Measurements from ENCODE around the gene DHCR7.

The DHCR7 gene

GRCh38 chr11:71407356-71407755 lies 40.8 kb downstream of the DHCR7 start:
- no peak for DNase-seq

- no peak for DNase-seq
These were observed 41.5 kb downstream of the DHCR7 start for GRCh38 chr11:71406681-71407080.

- no peak for DNase-seq
These were observed 44.0 kb downstream of the DHCR7 start for GRCh38 chr11:71404209-71404608.

GRCh38 chr11:71402878-71403277 lies 45.3 kb downstream of the DHCR7 start:
- DNase-seq: no peak

- DNase-seq: no peak
These were observed 48.0 kb downstream of the DHCR7 start for GRCh38 chr11:71400216-71400615.

- no peak for DNase-seq
These were observed 48.9 kb downstream of the DHCR7 start for GRCh38 chr11:71399341-71399740.

- DNase-seq: no peak
These were observed 50.2 kb downstream of the DHCR7 start for GRCh38 chr11:71397961-71398360.

- DNase-seq: no peak
These were observed 50.8 kb downstream of the DHCR7 start for GRCh38 chr11:71397331-71397860.

GRCh38 chr11:71396548-71397123 lies 51.6 kb downstream of the DHCR7 start:
- DNase-seq: no peak

- no peak for DNase-seq
These were observed 52.4 kb downstream of the DHCR7 start for GRCh38 chr11:71395774-71396173.

- DNase-seq: no peak
These were observed 53.0 kb downstream of the DHCR7 start for GRCh38 chr11:71395263-71395560.

- no peak for DNase-seq
These were observed 54.9 kb downstream of the DHCR7 start for GRCh38 chr11:71393283-71393682.

- no peak for DNase-seq
These were observed 56.4 kb downstream of the DHCR7 start for GRCh38 chr11:71391796-71392195.

GRCh38 chr11:71391352-71391751 lies 56.8 kb downstream of the DHCR7 start:
- DNase-seq: no peak

- no peak for DNase-seq
These were observed 59.5 kb downstream of the DHCR7 start for GRCh38 chr11:71388637-71389235.

- DNase-seq: no peak
These were observed 60.2 kb downstream of the DHCR7 start for GRCh38 chr11:71387784-71388636.

GRCh38 chr11:71387200-71387599 lies 61.0 kb downstream of the DHCR7 start:
- no peak for DNase-seq

- DNase-seq: no peak
These were observed 62.0 kb downstream of the DHCR7 start for GRCh38 chr11:71386202-71386601.

GRCh38 chr11:71385091-71385490 lies 63.1 kb downstream of the DHCR7 start:
- no peak for DNase-seq

- no peak for DNase-seq
These were observed 63.6 kb downstream of the DHCR7 start for GRCh38 chr11:71384561-71384960.

Measured in fibroblast of skin of abdomen (primary cell).